IMR-90 (cell line): ENCODE results near the gene LMBRD2.

Experiments
- CEBPB ChIP-seq: IDR thresholded peaks from 2 replicates; pipeline ENCODE4 v1.6.1; 2012; ENCODE audit warnings: low read depth, low read length, improper control_type of control experiment
- CTCF ChIP-seq: conservative IDR thresholded peaks from 2 replicates; pipeline ENCODE4 v1.5.1; 2012; ENCODE audit warnings: mild to moderate bottlenecking, low read depth, low read length, improper control_type of control experiment
- MXI1 ChIP-seq: IDR thresholded peaks from 2 replicates; pipeline ENCODE4 v1.6.1; 2012; ENCODE audit warnings: low read depth, mild to moderate bottlenecking, low read length, moderate library complexity, borderline replicate concordance
- NFE2L2 ChIP-seq: fragments of 150-350 bp; IDR thresholded peaks from 2 replicates; pipeline ENCODE4 v1.6.1; 2016; ENCODE audit warnings: low read depth, mild to moderate bottlenecking, low read length
- POLR2A ChIP-seq: IDR thresholded peaks from 2 replicates; pipeline ENCODE4 v1.6.1; 2012; ENCODE audit warnings: mild to moderate bottlenecking, low read depth, low read length
- RAD21 ChIP-seq: IDR thresholded peaks from 2 replicates; pipeline ENCODE4 v1.6.1; 2012; ENCODE audit warnings: low read length, improper control_type of control experiment
- SMC3 ChIP-seq: fragments of 150-350 bp; IDR thresholded peaks from 2 replicates; pipeline ENCODE4 v1.6.1; 2016; ENCODE audit warnings: low read depth, mild to moderate bottlenecking, antibody characterized with exemption, low read length, moderate library complexity
- USF2 ChIP-seq: fragments of 150-350 bp; IDR thresholded peaks from 2 replicates; pipeline ENCODE4 v1.6.1; 2017; ENCODE audit warnings: mild to moderate bottlenecking, antibody characterized with exemption, low read length, low read depth

GRCh38 chr5:36175043-36175442 is 23.4 kb upstream of the LMBRD2 start:
- TF ChIP-seq CTCF: no peak
- no peak for TF ChIP-seq RAD21
- TF ChIP-seq USF2: no peak
- TF ChIP-seq SMC3: no peak
- no peak for TF ChIP-seq MXI1
- no peak for TF ChIP-seq POLR2A
- no peak for TF ChIP-seq NFE2L2
- no peak for TF ChIP-seq CEBPB
